Stimulated activated CD4-positive, alpha-beta T cell treated with anti-CD3 and anti-CD28 coated beads, Interleukin-2, amount 100 ng/mL, for 4 hours (primary cell): ENCODE measurements around the gene RTN4.
A peak's percentile ranks its signal among the peaks of the same experiment; 100 is the strongest.

Experiments
- DNase-seq: peaks from one replicate; pipeline ENCODE4 v3.0.0-alpha.2; 2020; ENCODE audit warnings: low read depth

Gene RTN4

GRCh38 chr2:55038428-55038827 is 11.8 kb downstream of the RTN4 start:
- DNase-seq: no peak

- DNase-seq: no peak
Observed at GRCh38 chr2:55035716-55036115, 14.5 kb downstream of the RTN4 start.

- DNase-seq: no peak
Observed at GRCh38 chr2:55033921-55034320, 16.3 kb downstream of the RTN4 start.

- no peak for DNase-seq
Observed at GRCh38 chr2:55033076-55033742, 17.0 kb downstream of the RTN4 start.

GRCh38 chr2:55031505-55031904 is 18.7 kb downstream of the RTN4 start:
- DNase-seq: no peak

GRCh38 chr2:55030766-55031165 is 19.5 kb downstream of the RTN4 start:
- DNase-seq: no peak

- DNase-seq: no peak
Observed at GRCh38 chr2:55029098-55029497, 21.2 kb downstream of the RTN4 start.

- DNase-seq: no peak
Observed at GRCh38 chr2:55027226-55027625, 23.0 kb downstream of the RTN4 start.

GRCh38 chr2:55026202-55026601 is 24.0 kb downstream of the RTN4 start:
- no peak for DNase-seq

GRCh38 chr2:55025627-55026026 is 24.6 kb downstream of the RTN4 start:
- DNase-seq: no peak

GRCh38 chr2:55025082-55025481 is 25.2 kb downstream of the RTN4 start:
- DNase-seq: no peak

- no peak for DNase-seq
Observed at GRCh38 chr2:55022476-55022875, 27.8 kb downstream of the RTN4 start.

- DNase-seq: no peak
Observed at GRCh38 chr2:55019526-55020258, 30.6 kb downstream of the RTN4 start.

- DNase-seq: no peak
Observed at GRCh38 chr2:55018619-55019018, 31.6 kb downstream of the RTN4 start.

GRCh38 chr2:55017880-55018279 is 32.4 kb downstream of the RTN4 start:
- DNase-seq: no peak

GRCh38 chr2:55017428-55017827 is 32.8 kb downstream of the RTN4 start:
- no peak for DNase-seq

- DNase-seq: peak; percentile 29
Observed at GRCh38 chr2:55014962-55015939, 35.0 kb downstream of the RTN4 start.

- DNase-seq: no peak
Observed at GRCh38 chr2:55013936-55014335, 36.3 kb downstream of the RTN4 start.

- no peak for DNase-seq
Observed at GRCh38 chr2:55012672-55013484, 37.4 kb downstream of the RTN4 start.

- no peak for DNase-seq
Observed at GRCh38 chr2:55011831-55012671, 38.2 kb downstream of the RTN4 start.

GRCh38 chr2:55010915-55011314 is 39.3 kb downstream of the RTN4 start:
- DNase-seq: no peak
